Stimulated activated CD4-positive, alpha-beta T cell treated with anti-CD3 and anti-CD28 coated beads, Interleukin-12 subunit alpha, Interleukin-12 subunit beta, amount 100 ng/mL, for 4 hours (primary cell): ENCODE results near the gene NECAB2.
"Not testable (repeated sequence)": the region's sequence is repeated elsewhere in the genome, so short reads cannot be mapped to it uniquely, and the experiment has no call there.

Experiments used
- DNase-seq: peaks from one replicate; pipeline ENCODE4 v3.0.0-alpha.2; 2020

NECAB2 gene

DNA sequence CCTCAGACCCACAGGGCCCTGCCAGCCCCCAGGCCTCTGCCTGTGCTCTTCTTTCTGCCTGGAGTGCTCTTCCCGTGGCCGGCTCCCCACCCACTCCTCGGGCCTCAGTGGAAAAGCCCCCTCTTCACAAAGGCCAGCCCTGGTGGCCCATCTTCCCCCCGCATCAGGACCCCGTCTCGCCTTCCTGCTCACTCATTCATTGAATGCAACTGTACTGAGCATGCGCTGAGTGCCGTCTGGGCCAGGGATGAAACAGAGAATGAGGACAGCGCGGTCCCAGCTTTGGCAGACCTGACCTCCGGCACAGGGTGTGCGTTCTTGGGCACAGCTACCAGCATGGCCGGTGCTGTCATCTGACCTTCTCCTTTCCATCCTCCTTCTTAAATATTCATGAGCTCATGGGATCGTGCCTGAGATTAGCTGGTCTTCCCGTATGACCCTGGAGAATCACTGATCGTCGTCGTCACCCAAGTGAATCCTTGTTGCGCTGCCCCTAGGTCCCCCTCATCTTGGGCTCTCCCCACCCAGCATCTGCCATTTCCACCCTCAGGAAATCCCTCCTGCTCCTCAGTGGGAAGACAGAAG is 31.4 kb upstream of the NECAB2 start:
- DNase-seq = no peak

DNA sequence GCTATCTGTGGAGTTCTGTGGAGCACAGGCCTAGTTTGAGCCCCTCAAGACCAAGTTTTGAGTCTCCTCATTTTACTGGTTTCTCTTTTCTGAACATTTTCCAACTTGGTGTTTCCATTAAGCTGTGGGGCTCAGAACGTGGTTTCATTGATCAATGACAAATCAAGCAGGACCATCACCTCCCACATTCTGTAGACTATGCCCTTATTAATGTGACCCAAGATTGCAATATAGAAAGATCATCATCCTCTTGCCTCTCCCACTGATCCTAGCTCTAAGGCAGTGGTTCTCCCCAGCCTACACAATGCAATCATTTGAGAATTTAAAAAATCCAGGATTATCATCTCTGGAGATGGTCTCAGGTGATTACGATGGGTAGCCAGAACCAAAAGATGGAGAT is 30.8 kb upstream of the NECAB2 start:
- no peak for DNase-seq

- no peak for DNase-seq
These were observed 29.8 kb upstream of the NECAB2 start for GRCh38 chr16:83937922-83938885.

- no peak for DNase-seq
These were observed 28.7 kb upstream of the NECAB2 start for GRCh38 chr16:83939266-83939855.

GRCh38 chr16:83940119-83940518 is 27.9 kb upstream of the NECAB2 start:
- no peak for DNase-seq

GRCh38 chr16:83940630-83941378 is 27.2 kb upstream of the NECAB2 start:
- no peak for DNase-seq

DNA sequence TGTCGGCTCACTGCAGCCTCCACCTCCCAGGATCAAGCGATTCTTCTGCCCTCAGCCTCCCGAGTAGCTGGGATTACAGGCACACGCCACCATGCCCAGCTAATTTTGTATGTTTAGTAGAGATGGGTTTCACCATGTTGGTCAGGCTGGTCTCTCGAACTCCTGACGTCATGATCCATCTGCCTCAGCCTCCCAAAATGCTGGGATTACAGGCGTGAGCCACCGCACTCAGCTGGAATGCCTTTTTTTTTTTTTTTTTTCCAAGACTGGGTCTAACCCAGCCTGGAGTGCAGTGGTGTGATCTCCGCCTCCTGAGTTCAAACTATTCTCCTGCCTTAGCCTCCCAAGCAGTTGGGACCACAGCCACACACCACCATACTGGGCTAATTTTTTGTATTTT is 26.5 kb upstream of the NECAB2 start:
- DNase-seq = not testable (repeated sequence)

DNA sequence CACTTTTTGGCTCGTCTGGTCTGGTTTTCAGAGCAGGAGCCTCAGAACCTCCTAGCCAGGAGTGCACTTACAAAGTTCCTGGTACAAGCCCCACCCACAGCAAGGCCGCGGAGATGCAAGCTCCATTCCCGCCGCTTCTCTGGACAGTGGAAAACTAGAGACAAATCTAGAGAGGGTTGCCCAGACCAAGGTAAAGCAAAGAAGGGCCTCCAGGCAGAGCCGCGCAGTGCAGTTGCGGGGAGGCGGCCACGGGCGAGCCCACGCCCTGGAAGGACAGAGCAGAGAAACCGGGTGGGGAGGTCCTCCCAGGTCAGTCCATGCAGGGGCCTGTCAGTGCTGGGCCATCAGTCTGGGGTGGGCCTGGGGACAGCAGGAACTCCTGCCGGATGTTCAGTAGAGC is 26.0 kb upstream of the NECAB2 start:
- no peak for DNase-seq

DNA sequence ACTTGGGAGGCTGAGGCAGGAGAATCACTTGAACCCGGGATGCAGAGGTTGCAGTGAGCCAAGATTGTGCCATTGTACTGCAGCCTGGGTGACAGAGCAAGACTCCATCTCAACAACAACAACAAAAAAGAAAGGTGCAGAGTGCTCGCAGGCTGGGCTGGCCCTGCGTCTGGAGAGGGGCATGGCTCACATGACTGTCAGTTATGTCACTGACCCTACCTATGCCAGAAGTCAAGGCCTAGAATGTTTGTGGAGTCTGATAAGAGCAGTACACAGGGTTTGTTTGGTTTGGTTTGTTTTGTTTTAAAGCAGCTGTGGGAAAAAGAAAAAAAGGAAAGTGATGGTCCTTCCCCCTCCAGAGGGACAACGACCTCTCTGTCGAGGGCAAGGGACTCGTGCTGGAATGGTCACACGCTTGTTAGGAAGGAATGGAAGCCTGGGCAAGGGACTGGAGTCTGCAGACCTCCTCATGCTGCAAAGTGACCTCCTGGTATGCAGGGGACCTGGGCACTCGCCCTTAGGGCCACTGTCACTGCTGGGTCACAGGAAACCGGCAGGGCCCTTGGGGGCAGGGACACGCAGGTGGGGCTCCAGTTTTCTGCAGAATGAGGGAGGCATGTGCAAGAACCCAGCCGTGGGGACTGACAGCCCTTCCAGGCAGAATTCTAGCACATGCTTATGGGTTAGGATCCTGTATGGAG is 25.1 kb upstream of the NECAB2 start:
- DNase-seq = no peak

GRCh38 chr16:83943516-83944050 is 24.5 kb upstream of the NECAB2 start:
- no peak for DNase-seq

DNA sequence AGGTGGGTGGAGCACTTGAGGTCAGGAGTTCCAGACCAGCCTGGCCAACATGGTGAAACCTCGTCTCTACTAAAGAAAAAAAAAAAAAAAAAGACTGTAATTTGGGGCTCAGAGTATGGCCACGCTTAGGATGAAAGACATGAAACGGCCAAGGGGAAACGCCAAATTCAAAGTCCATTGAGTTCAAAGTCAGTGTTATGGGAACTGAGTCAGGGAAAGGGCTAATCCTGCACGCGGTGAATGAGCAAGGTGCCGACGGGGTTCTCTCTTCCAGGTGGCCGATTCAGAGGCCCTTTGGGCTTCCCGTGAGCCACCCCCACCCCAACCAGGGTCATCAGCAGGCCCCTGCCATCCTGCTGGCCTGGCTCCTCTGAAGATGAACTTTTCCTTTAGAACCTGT is 22.5 kb upstream of the NECAB2 start:
- no peak for DNase-seq

GRCh38 chr16:83946154-83946780 is 21.8 kb upstream of the NECAB2 start:
- DNase-seq = no peak

- DNase-seq = no peak
These were observed 21.1 kb upstream of the NECAB2 start for GRCh38 chr16:83946781-83947566.

DNA sequence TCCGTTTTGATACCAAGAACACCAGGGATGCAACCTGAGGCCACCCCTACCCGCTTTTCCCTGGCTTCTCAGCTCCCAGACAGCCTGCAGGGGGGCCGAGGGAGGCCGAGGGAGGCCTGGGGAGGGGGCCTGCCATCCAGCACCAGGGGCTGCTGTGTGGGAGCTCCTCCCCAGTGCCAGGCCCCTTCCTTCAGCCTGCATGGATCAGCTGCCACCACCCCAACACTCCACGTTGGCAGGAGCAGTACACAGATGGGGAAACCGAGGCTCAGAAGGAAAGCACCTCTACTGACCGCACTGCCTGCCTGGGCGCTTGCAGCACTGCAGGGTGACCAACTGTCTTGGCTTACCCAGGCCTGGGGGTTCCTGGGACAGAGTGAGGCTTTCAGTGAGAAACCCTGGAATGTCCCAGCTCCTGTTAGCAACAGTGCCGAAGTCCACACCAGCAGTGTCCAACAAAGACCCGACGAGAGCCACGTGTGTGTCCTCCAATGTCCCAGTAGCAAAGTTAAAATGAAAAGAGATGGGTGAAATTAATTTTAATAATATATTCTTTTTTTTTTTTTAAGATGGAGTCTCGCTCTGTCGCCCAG is 20.3 kb upstream of the NECAB2 start:
- no peak for DNase-seq

- DNase-seq = no peak
These were observed 18.9 kb upstream of the NECAB2 start for GRCh38 chr16:83948914-83949723.

DNA sequence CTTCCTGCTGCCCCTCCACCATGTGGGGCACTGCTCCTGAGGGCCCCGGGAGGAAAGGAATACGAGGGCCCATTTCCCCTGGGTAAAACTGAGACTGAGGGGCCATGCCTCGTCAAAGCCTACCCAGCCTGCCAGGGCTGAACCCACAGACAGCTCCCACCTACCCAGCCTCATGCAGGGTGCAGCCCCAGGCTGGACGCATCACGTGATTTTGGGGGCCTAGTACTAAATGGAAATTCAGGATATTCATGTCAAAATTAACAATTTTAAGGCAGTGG is 18.4 kb upstream of the NECAB2 start:
- no peak for DNase-seq

- not testable (repeated sequence) for DNase-seq
These were observed 17.1 kb upstream of the NECAB2 start for GRCh38 chr16:83950862-83951399.

DNA sequence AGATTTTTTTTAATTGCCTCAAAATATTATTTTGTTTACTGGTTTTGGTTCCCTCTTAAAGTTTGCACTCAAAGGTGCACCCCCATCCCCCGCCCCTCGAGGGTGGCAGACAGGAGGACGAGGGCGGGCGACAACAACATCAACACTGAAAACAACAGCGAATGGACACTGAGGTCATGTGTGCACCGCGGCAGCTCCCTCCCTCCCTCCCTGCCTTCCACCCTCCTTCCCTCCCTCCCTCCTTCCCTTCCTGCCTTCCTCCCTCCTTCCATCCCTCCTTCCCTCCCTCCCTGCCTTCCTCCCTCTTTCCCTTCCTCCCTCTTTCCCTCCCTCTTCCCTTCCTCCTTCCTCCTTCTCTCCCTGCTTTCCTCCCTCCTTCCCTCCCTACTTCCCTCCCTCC is 16.5 kb upstream of the NECAB2 start:
- no peak for DNase-seq

DNA sequence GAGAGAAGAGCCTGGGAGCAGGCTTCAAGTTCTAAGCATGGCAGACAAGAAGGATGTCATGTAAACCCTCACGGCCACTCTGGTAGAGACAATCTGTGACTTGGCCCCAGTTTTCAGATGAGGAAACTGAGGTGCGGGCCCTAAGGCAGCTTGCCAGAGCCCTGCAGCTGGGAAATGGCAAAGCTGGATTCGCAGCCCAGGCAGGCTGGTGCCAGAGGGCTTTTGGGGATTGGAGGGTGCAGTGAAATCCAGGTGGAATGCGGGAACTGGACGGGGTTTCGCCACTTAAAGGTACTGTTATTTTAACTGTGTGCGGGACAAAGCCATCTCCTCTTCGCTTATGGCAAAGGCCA is 15.5 kb upstream of the NECAB2 start:
- DNase-seq = no peak
